A549 treated with AZD9567 at 1 μM for 4 hours (cell line): ENCODE results near the gene NXF1. TPM values are rescaled to one million over a fixed set of nuclear protein-coding genes. Genes with fewer than 3 reads are reported as not detected.

Source experiments
- total RNA-seq: library from RNA; stranded (reverse); fragments of 200-300 nt; extraction: Qiagen RNA extraction; gene quantifications from 5 replicates; pipeline ENCODE4 v1.2.3, GENCODE V29; 2022; ENCODE audit not compliant: insufficient read depth

NXF1 gene
- 59.2 to 67.6 TPM (median 64.3 TPM) in 5 replicates for total RNA-seq

DNA sequence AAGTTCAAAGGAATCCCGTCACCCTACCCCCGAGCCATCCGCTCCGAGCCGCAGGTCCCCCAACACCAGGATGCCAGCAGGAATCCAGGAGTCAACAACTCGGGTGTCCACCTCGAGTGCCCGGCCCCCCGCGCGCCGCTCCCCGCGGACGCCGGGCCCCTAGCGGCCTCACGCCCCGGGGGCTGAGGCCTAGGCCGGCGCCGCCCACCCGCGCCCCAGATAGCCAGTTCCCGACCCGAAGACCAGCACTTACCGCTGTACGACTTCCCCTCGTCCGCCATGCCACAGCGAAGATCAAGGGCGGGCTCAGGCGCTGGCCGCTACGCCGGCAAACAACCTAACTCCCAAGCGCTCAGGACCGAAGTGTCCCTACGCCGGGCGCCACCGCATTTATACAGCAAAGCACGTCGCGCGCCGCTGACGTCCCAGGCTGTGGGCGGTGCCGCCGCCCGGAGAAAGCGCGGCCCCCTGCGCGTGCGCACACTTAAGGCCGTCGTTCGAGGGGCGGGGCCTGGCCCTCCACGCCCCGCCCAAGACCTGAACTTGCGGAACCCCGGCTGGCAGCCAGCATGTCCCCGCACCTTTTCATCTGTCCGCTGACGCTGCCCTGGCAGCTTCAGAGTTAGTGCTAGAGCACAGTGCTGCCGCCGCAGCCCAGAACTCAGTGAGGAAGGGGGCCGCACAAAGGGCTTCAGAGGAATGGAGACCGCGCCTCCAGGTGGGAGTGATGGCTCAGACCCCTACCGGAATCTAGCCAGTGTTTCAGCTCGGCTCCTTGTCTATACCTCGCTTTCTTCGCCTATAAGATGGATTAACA lies at the start of gene NXF1:
NXF1 (minus strand) TSS at position 365 of the 817 bp plus-strand sequence; CDS start at position 281, 84 bp downstream.

DNA sequence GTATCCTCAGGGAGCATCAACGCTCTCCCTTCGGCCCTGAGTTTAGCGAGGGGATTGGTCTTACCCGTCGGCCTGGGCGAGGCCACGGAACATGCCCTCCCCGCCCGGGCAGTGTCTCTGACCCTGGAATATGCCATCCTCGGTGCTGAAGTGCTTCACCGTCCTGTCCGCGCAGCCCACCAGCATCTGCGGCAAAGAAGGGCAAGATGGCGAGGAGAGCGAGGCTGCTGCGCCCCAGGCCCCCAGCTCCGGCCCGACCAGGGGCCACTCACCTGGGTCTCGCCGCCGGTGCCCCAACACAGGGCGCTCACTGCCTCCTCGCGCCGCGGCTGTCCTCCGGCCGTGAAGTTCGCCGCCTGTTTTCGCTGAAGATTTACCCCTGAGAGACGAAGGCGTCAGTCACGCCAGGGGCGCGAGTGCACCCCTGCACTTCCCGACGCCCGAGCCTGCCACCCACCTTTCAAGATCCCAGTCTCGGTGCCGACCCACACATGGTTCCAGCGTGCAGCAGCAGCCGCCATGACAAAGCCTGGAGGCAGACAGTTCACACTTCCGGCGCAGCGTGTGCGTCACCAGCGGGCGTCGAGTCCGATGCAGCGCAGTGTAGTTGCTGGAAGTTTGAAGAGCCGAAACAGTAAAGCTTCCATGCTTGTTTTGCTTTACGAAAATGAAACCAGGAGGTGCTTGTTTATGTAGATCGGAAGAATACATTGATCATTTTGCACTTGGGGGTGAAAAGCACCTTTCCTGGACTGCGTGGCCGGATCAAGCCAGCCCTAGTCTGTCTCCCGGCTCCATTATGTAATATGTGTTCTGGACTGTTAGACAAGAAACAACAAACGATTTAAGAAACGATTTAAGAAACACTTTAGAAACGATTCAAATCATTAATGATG lies 34.1 kb upstream of the NXF1 start, which contains the start of gene WDR74:
WDR74 (minus strand) TSS at position 541 of the 896 bp plus-strand sequence; CDS start at position 521, 20 bp downstream.

GRCh38 chr11:62832336-62833234 lies 27.3 kb upstream of the NXF1 start, which contains the start of gene TEX54:
Gene TEX54 (minus strand): TSS chr11:62832841.

DNA sequence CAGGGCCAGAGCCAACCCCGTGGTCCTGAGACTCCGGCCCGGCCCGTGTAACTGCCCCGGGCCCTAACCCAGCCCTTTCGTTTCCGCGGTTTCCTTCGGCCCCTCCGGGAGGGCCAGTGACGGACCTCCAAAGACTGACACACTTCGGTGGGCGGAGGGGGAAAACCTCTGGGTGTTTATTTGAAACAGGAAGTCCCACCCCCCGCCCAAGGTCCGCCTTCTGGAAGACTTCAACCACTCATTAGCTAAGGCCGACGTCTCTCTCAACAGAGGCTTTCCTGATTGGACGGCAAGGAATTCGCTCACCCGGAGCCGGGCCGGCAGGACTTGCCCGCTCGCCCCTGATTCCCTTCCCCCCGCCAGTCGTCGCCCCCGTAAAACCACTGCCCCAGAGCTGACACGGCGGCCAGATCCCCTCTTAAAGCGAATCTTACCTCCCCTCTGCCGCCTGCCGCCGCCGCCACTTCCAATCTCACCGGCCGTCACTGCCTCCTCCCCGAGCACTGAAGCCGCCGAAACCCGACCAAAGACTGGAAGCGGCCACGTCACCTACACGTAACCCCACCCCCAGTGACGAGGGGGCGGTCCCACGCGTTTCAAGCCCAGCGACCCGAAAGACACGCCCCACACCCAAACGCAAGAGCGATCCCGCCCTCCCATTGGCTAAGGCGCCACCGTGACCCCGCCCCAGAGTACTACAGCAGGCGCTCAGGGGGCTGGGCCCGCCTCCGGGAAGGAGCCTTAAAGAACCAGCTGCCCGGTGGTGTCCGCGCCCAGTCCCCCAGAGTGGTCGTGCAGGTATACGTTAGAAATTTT lies 26.5 kb upstream of the NXF1 start, which contains the start of gene STX5:
STX5 (minus strand) TSS at position 532 of the 816 bp plus-strand sequence. CDS start 808 bp downstream, outside the sequence.

DNA sequence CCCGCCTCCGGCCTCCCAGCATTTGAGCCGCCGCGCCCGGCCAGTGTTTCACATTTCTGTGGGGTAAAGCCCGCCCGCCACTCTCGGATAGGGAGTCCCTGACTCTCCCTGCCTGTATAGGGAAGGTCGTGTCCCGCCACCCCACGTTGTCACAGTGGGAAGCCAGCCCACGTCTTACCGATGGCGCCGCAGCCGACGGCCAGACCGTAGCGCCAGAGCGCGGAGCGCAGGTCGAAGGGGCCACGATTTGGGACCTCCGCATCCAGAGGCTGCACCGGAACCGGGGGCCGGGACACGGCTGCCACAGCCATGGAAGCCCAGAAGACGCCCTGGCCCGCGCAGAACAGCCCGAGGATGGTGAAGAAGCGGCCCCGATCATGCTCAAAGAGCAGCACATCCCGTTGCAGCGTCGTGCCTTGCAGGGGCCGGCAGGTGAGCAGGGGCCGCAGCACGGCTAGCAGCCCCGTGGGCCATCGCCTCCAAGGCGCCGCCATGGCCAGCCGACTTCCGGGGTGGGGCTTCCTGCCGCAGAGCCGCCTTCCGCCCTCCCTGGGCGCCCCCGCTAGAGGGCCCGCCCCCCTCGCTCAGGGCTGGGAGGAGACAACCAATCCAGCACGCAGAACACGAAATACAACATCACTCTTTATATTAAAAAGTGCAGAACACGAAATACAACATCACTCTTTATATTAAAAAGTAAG lies 13.6 kb downstream of the NXF1 start, which contains the start of gene TMEM223:
TMEM223 (minus strand) TSS at position 506 of the 701 bp plus-strand sequence; CDS start at position 494, 12 bp downstream.

DNA sequence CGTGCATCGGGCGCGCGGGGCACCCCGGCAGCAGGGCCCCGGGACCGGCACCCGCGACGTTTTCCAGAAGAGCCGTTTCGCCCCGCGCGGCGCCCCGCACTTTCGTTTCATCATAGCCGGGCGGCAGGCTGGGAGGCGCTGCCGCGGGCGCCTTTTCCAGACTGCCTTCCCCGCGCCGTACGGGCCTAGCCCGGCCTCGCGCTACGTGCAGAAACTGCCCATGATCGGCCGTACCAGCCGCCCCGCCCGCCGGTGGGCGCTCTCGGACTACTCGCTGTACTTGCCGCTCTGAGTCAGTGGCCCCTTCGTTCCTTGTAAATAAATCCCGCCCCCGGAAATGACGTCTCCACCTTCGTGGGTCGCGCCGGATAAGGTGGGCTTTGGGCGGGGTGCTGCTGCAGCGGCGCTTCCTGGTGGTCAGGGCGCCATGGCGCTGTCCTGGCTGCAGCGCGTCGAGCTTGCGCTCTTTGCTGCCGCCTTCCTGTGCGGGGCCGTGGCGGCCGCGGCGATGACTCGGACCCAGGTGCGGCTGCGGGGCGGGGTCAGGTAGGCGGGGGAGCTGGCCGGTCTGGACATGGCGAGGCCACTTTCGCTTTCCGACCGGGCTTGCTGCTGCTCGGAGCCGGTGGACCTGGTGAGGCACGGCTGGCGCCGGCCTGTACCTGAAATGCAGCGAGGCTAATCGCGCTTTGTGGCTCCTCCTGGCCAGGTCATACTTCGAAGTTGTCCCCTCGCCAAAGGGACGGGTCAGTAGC lies 18.1 kb downstream of the NXF1 start, which contains the start of gene TMEM179B:
TMEM179B (plus strand) TSS at position 398 of the 755 bp plus-strand sequence; CDS start at position 428, 30 bp downstream.

DNA sequence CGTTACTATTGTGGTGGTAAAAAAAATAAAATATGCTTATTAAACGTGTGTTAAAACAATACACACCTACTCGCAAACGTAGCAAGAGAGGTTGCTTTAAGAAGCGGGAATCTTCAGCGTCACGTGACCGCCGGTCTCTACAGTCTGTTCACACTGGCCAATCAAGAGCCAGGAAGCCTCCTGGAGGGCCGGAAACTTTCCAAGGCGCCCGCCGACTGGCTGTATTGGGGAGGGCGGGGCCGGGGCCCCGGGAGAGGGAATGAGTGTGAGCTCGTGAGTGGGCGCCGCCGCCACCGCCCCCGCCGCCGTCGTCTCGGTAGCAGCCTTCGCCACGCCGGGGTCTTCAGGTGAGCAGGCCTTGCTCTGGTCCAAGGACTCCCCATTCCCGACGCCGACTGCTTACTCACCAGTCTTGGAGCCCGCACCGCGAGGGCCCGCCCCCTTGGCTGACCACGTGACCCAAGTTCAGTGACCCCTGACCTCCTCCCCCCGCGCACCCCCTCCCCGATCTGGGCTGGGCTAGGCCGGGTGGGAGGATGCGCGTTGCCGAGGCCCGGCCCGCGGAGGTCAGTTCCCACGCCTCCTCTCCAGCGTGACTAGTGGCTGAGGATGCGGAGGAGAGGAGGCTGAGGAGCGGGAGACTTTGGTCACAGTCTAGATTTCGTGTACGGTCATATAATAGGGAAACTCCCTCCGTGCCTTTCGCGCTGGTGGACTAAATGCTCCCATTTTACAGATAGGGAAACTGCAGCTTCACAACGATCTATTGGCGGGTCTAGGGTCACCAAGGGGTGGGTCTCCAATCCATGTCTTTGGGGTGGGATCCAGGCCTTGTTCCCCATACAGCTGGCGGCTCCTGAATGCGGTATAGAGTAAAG lies 33.9 kb downstream of the NXF1 start, which contains the start of gene TAF6L:
TAF6L (plus strand) TSS at position 253 of the 878 bp plus-strand sequence. CDS start 4,388 bp downstream, outside the sequence.

DNA sequence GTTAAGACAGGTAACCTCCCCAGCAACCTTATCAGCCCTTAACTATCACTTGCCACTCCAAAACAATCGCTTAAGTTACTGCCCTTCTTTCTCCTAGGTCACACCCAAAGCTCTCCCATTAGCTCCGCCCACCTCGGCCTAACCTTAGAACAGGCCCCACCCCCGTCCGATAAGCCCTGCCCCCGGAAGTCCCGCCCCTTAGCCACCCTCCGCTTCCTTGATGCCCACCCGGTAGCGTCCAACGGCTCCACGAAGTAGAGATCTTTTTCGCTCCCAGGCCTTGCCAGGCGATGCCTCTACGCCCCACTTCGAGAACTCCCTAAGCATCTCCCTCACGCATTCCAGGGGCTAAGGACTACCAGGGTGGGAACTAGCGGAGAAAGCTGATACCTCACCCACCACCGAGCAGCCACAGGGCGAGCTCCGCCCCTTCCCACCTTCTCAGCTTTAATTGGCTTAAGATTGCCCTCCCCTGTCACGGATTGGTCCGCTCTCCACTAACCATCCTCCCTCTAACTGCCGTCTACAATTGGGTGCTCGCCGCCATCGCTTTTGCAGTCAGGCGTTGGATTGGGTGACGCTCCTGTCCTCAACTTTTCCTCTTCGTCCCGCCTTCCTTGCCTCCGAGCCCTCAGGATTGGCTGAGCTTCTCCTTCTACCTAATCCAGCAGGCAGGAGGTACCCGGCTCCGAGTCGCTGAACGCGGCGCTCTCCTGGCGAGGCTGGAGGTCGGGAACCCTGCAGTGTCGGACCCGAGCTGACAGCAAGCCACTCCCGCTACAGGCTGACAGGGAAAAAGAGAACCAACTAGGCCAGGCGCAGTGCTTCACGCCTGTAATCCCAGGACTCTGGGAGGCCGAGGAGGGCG lies 51.3 kb downstream of the NXF1 start, which contains the start of gene ZBTB3:
ZBTB3 (minus strand) TSS at position 425 of the 868 bp plus-strand sequence. CDS start 496 bp downstream, outside the sequence.

Other genes starting within 250 kb of the NXF1 start
- gene EEF1G, start 231.5 kb downstream of the NXF1 start, total RNA-seq, result 1,906 to 2,030 TPM (median 1,958 TPM) in 5 replicates
- 11.0 to 17.1 TPM (median 16.1 TPM) in 5 replicates for gene TUT1, start 213.9 kb downstream of the NXF1 start, total RNA-seq
- 78.1 to 84.0 TPM (median 82.0 TPM) in 5 replicates for gene MTA2, start 203.6 kb downstream of the NXF1 start, total RNA-seq
- 19.0 to 24.5 TPM (median 22.2 TPM) in 5 replicates for gene EML3, start 192.7 kb downstream of the NXF1 start, total RNA-seq
- 1.6 to 4.0 TPM (median 3.3 TPM) in 5 replicates for gene ROM1, start 192.2 kb downstream of the NXF1 start, total RNA-seq
- 31.5 to 62.5 TPM (median 57.4 TPM) in 5 replicates for gene B3GAT3, start 183.5 kb downstream of the NXF1 start, total RNA-seq
- gene GANAB, start 158.8 kb downstream of the NXF1 start, total RNA-seq, result 235 to 274 TPM (median 257 TPM) in 5 replicates
- 23.9 to 26.5 TPM (median 25.3 TPM) in 5 replicates for gene INTS5, start 152.1 kb downstream of the NXF1 start, total RNA-seq
- 105 to 143 TPM (median 136 TPM) in 5 replicates for gene C11orf98, start 140.2 kb downstream of the NXF1 start, total RNA-seq
- gene CSKMT, start 140.1 kb downstream of the NXF1 start, total RNA-seq, result 13.6 to 21.8 TPM (median 18.4 TPM) in 5 replicates
- 19.0 to 37.4 TPM (median 35.6 TPM) in 5 replicates for gene UQCC3, start 133.8 kb downstream of the NXF1 start, total RNA-seq
- gene LBHD1, start 133.2 kb downstream of the NXF1 start, total RNA-seq, result 2.6 to 5.1 TPM (median 4.1 TPM) in 5 replicates
- gene UBXN1, start 126.4 kb downstream of the NXF1 start, total RNA-seq, result 86.8 to 127 TPM (median 119 TPM) in 5 replicates
- 0.06 to 0.13 TPM (median 0.10 TPM) in 4 of 5 replicates, not detected in the other for gene LRRN4CL, start 115.9 kb downstream of the NXF1 start, total RNA-seq
- 42.8 to 90.9 TPM (median 77.6 TPM) in 5 replicates for gene BSCL2, start 98.0 kb downstream of the NXF1 start, total RNA-seq
- gene GNG3, start 97.8 kb downstream of the NXF1 start, total RNA-seq, result 0.09 TPM in 1 of 5 replicates, not detected in the others
- gene HNRNPUL2, start 78.0 kb downstream of the NXF1 start, total RNA-seq, result 37.9 to 42.5 TPM (median 40.9 TPM) in 5 replicates
- 30.4 to 50.8 TPM (median 32.7 TPM) in 5 replicates for gene TTC9C, start 77.0 kb downstream of the NXF1 start, total RNA-seq
- 1.0 to 2.9 TPM (median 1.3 TPM) in 5 replicates for gene ZBTB3, start 51.3 kb downstream of the NXF1 start, total RNA-seq
- gene POLR2G, start 43.9 kb downstream of the NXF1 start, total RNA-seq, result 165 to 192 TPM (median 183 TPM) in 5 replicates
- gene TAF6L, start 34.0 kb downstream of the NXF1 start, total RNA-seq, result 14.2 to 15.2 TPM (median 14.7 TPM) in 5 replicates
- gene TMEM179B, start 18.0 kb downstream of the NXF1 start, total RNA-seq, result 66.2 to 95.9 TPM (median 86.1 TPM) in 5 replicates
- gene TMEM223, start 13.4 kb downstream of the NXF1 start, total RNA-seq, result 20.3 to 33.0 TPM (median 29.3 TPM) in 5 replicates
- gene STX5, start 26.6 kb upstream of the NXF1 start, total RNA-seq, result 18.0 to 29.8 TPM (median 27.4 TPM) in 5 replicates
- gene TEX54, start 27.4 kb upstream of the NXF1 start, total RNA-seq, result not detected in 5 replicates
- 56.0 to 86.0 TPM (median 83.4 TPM) in 5 replicates for gene WDR74, start 34.1 kb upstream of the NXF1 start, total RNA-seq
- 779 to 1,086 TPM (median 990 TPM) in 5 replicates for gene SLC3A2, start 75.5 kb upstream of the NXF1 start, total RNA-seq
- gene CHRM1, start 115.9 kb upstream of the NXF1 start, total RNA-seq, result 0.03 to 0.06 TPM (median 0.03 TPM) in 3 of 5 replicates, not detected in the others
- gene SLC22A6, start 179.5 kb upstream of the NXF1 start, total RNA-seq, result not detected in 5 replicates
- gene SLC22A8, start 210.4 kb upstream of the NXF1 start, total RNA-seq, result not detected in 5 replicates